HL-60/S4 treated with retinoic acid at 250 ng/mL for 4 days and 3 days (cell line): ENCODE data around the gene HGFAC.

Source experiments
- in situ Hi-C: fragments of 300-500 bp; cut with MboI; formaldehyde crosslinking; loops from 2 replicates; pipeline ENCODE4 v1.7.0; 2022; ENCODE audit warnings: low sequenced_read_pairs

Gene HGFAC

GRCh38 chr4:3459156-3459555 is 17.4 kb downstream of the HGFAC start:
- in situ Hi-C loops, result loop anchor here (10.0 kb wide), 1 partner anchor 124 kb away; no protein-coding TSS in a partner anchor

GRCh38 chr4:3460926-3461325 is 19.2 kb downstream of the HGFAC start:
- in situ Hi-C loops, result no loop called here

DNA sequence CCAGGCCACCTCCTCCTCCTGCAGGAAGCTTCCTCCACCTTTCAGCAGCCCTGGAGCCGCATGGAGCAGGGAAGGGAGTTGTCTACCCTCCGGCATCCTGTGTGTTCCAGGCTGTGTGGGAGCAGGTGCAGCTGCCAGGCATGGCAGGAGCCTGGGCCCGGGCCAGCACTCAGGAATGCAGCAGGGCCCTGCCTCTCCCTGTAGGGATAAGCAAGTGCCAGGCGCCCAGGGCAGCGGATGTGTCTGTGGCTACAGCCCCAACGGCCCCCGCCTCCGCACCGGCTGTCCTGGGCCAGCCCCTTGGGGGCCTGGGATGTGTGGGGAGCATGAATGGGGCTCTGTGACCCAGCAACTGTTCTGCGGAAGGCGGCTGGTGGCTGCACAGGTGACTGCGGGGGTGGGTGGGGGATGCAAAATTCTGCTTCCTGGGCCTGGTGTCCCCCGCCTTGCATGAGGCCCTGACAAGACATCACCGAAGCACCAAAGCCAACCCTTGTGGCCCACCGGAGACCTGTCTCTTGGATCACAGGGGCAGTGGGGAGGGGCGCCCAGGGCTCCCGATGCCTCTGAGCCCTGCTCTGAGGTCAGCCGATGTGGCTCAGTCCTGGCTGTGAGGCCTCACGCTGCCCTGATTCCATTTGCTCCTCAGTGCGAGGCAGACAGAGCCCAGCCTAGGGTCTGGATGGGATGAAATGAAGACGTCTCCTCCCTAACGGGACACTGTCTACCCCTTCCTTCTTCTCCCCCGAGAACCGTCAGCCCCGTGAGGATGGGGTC is 19.9 kb downstream of the HGFAC start:
- in situ Hi-C loops, result no loop called here

DNA sequence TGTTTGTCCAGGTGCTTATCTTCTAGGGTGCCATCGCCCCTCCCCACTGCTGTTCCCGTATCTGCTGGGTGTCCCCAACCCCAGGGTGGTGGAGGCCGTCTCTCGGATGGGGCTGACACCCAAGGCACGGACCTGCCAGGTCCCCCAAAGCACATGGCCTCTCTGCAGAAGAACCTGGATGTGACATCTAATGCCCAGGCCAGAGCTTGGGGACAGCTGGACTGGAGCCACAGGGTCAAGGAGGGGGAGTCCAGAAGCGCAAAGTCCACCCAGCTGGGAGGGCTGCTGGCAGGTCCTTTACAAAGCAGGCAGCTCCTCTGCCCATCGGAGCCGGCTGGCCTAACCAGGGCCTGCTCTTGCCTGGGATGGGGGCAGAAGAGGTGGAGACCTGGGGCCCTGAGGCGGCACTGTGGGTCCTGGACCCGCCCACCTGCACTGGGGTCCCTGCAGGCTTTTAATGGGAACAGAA is 20.6 kb downstream of the HGFAC start:
- in situ Hi-C loops, result no loop called here

DNA sequence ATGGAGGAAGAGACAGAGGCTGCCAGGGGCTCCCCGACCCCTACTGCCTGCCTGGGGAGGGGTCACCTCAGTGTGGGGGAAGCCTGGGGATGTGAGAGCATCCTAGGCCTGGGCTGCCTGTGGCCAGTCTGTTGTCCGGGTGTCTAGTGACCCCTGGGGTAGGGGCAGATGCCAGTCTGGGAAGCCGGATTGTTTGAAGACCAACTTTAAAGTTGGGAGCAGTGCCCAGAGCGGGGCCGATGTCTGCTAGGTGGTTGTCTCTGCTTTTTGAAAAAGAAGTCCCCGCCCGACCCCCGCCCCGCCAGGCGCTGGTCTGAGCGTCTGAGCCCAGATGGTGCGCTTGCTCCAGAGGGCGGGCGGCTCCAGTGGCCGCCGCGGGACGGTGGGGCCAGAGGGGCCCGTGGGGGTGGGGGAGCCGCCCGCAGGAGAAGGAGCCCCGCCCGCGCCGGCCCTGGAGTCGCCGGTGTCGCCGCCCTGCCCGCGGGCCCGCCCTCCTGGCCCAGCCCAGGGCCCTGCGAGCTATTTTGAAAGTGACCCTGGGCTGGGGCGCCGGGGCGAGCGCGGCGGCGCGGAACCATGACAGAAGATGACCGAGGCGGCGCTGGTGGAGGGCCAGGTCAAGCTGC is 21.1 kb downstream of the HGFAC start, which contains the start of gene DOK7:
Gene DOK7 (plus strand): TSS at position 517 of the 626 bp plus-strand sequence. CDS start 70 bp downstream, at position 587.
- in situ Hi-C loops, result no loop called here

GRCh38 chr4:3463556-3464348 is 22.0 kb downstream of the HGFAC start:
- in situ Hi-C loops, result no loop called here

- in situ Hi-C loops, result no loop called here
These were observed 22.7 kb downstream of the HGFAC start for GRCh38 chr4:3464349-3464905.

- in situ Hi-C loops, result no loop called here
These were observed 23.3 kb downstream of the HGFAC start for GRCh38 chr4:3464911-3465697.

DNA sequence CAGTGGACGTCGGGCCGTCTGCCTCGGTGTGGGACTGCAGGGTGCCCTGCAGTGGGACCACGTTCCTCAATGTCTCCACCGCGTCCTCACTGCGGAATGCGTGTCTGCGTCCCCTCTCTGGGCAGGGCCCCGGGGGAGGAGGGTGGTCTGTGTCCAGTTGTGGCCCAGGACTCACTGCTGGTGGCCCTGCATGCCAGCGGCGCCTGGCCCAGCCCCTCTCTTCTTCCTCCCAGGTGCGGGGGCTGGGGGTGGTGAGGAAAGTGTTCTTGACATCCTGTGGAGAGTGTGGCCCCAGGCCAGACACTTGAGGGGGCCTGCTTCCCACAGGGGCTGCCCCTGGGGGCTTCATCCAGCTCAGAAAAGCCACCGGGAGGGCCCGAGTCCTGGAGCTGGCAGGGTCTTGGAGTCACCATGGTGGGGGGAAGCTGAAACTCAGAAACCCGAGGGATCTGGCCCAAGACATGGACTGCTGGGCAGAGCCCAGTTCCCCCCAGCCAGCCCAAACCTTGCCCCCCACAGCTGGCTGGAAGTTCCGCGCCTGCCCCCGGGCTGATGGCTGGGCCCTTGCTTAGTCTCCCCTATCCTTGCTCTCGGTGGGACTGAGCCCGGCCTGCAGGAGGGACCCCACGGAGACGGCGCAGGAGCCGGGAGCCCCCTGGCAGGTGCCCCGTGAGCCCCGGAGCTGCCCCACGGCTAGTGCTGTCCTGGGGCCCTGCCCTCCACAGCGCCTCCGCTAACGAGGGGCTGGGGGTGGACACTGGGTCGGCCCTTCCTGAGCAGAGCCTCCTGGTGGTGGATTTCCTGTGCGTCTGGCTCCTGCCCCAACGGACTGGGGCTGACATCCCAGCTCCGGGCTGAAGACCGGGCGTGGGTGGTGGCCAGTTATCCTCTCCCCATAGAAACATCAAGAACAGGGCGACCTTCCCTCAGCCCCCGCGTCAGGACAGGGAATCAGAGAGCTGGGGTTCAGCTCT is 24.2 kb downstream of the HGFAC start:
- in situ Hi-C loops, result no loop called here

DNA sequence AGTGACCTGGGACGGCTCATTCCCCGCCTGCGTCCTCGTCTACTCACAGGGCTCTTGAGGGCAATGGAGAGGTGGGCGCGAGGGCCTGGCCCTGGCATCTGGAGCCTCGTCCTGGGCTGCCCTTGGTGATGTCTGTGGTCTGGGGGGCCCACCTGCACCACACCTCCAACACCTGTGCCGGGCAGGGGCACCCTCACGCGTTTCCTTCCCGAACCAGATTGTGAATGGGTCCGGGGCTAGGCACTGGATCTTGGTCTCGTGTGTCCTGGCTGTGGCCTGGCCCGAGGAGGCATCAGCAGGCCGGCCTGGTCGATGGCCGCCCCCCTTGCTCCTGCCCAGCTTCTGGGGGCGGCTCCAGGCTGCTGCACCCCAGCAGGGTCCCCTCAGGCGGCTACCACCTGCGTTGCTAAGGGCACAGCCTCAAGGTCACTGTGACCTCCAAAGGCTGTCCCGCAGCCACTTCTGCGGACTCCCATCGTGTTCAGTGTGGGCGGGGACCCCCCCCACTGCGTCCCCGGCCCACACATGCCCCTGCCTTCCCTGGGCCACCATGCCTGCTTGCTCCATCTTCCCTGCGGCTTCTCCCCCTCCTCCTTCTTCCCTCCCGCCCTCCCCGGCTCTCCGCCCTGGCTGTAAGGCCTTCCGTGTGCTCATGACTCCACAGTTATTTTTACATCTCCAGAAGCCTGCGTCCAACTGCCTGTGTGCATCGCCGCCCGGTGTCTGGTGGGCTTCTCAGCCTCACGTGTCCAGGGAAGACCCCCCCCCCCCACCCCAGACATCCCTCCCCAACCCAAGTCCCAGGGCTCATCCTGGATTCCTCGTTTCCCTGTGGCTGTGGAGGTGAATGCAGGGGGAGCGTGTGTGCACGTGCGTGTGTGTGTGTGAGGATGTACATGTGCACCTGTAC is 25.2 kb downstream of the HGFAC start:
- in situ Hi-C loops, result no loop called here

DNA sequence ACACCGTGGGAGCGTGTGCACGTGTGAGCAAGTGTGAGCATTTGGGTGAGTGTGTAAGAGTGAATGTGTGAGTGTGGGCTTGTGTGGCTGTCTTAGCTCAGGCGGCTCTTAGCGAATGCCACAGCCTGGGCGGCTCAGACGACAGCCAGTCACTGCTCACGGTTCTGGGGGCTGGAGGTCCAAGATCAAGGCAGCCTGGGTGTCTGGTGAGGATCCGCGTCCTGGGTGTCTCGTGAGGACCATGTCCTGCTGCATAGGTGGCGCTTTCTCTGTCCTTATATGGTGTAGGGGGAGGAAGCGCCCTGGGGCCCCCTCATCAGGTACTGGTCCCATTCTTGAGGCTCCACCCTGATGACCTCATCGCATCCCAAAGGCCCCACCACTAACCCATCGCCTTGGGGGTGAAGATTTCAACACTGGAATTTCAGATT is 25.8 kb downstream of the HGFAC start:
- in situ Hi-C loops, result no loop called here

DNA sequence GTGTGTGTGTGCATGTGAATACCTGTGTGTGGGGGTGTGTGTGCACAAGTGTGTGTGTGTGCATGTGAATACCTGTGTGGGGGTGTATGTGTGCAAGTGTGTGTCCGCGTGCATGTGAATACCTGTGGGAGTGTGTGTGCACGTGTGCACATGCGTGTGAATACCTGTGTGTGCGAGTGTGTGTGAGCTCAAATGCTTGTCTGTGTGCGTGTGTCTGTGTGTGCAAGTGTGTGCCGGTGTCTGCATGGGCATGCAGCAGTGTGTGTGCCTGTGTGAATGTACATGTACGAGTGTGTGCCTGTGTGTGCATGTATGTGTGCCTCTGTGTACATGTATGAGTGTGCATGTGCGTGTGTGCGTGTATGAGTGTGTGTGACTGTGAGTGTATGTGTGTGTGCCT is 26.4 kb downstream of the HGFAC start:
- in situ Hi-C loops, result no loop called here

- in situ Hi-C loops, result no loop called here
These were observed 27.0 kb downstream of the HGFAC start for GRCh38 chr4:3468804-3469203.

GRCh38 chr4:3469386-3470243 is 27.8 kb downstream of the HGFAC start:
- in situ Hi-C loops, result no loop called here

DNA sequence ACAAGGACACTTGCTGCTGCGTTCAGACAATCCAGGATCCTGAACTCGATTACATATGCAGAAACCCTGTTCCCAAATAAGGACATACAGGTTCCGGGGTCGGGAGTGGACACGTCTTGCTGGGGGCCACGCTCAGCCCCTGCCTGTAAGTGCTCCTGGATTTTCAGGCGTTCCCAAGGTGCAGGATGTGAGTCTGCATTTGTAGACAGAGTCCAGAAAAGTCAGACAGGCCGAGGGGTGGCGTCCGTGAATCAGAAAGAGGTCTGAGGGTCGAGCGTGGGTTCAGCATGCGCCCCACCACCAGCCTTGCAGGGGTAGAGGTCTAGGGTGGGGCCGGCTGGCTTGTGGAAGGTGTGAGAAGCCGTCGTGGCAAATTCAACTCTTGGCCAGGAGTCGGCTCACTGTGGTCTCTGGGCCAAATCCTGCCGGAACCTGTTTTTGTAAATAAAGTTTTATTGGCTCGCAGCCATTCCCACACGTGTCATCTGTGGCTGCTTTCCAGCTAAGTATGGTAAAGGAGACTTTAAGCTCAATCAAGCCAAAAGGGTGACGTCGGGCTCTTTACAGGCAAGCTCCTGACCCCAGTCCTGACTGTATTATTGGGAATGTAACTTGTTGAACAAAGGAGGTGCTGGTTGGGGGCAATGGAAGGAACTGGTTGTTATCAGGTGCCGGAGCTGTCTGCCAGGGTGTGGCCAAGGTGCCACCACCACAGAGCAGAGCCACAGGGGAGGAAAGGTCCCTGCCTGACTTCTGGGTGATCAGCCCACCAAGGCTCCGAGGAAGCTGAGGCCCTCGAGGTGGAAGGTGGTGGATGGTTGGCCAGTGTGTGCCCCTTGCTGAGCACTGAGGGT is 28.7 kb downstream of the HGFAC start:
- in situ Hi-C loops, result no loop called here

DNA sequence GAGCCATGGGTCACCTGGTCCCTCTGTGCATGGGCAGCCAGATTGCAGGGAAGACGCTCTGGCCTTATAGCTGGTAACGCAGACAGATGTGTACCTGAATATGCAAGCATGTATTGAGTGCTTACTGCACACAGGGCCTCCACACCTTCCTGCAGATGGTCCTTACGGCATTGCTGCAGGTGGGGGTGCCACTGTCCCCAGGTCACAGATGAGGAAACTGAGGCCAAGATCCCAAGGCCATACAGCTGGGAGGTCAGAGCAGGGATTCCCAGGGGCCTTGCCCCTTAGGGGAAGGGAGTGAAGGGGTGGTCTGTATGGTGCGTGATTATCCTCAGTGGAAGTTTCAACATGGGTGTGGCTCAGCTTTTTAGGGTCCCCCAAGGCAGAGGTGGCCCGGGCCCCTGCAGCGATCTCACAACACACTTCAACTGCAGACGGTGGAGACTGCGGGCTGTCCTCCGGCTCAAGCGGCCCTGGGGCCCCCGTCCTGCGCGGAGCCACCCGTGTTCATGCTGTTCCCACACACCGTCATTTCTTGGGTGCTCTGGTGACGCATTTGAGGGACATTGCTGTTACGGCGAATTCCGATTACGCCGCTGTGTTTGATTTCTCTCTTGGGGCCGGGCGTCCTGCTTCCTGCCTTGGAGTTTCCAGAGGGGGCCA is 29.5 kb downstream of the HGFAC start:
- in situ Hi-C loops, result no loop called here
